Suppressor macrophage treated with lipopolysaccharide for 1 hour (primary cell): Measurements from ENCODE around the gene ALDH3B1.

Source experiments
- DNase-seq, 3 donors: peaks; one replicate each; pipeline ENCODE4 v3.0.0-alpha.2; 2020 to 2022

The ALDH3B1 gene

GRCh38 chr11:68014157-68014946, 4.2 kb downstream of the ALDH3B1 start:
- peak; percentile 67 to 77 (median 76) for DNase-seq

- no peak for DNase-seq
These were observed 4.9 kb downstream of the ALDH3B1 start for GRCh38 chr11:68014947-68015447.

- DNase-seq: no peak
These were observed 5.3 kb downstream of the ALDH3B1 start for GRCh38 chr11:68015467-68015866.

GRCh38 chr11:68016161-68016903, 6.2 kb downstream of the ALDH3B1 start:
- no peak for DNase-seq

- DNase-seq: no peak
These were observed 7.0 kb downstream of the ALDH3B1 start for GRCh38 chr11:68016904-68017817.

- DNase-seq: no peak
These were observed 8.0 kb downstream of the ALDH3B1 start for GRCh38 chr11:68017980-68018729.

GRCh38 chr11:68018730-68019190, 8.6 kb downstream of the ALDH3B1 start:
- no peak for DNase-seq

- no peak for DNase-seq
These were observed 9.4 kb downstream of the ALDH3B1 start for GRCh38 chr11:68019486-68019885.

- peak in 1 of 3 donors; percentile 39 for DNase-seq
These were observed 10.4 kb downstream of the ALDH3B1 start for GRCh38 chr11:68020575-68020974.

- no peak for DNase-seq
These were observed 11.2 kb downstream of the ALDH3B1 start for GRCh38 chr11:68021167-68021787.

GRCh38 chr11:68022531-68022930, 12.4 kb downstream of the ALDH3B1 start:
- DNase-seq: no peak

- DNase-seq: no peak
These were observed 14.4 kb downstream of the ALDH3B1 start for GRCh38 chr11:68024508-68024907.

GRCh38 chr11:68025047-68025446, 14.9 kb downstream of the ALDH3B1 start:
- no peak for DNase-seq

GRCh38 chr11:68026391-68027105, 16.4 kb downstream of the ALDH3B1 start:
- DNase-seq: no peak

GRCh38 chr11:68027667-68028066, 17.5 kb downstream of the ALDH3B1 start:
- no peak for DNase-seq

GRCh38 chr11:68028802-68029545, 18.8 kb downstream of the ALDH3B1 start:
- DNase-seq: peak in 1 of 3 donors; percentile 44

GRCh38 chr11:68030318-68031143, 20.4 kb downstream of the ALDH3B1 start, which contains the start of gene NDUFS8:
Gene NDUFS8 (plus strand): TSS chr11:68030681. CDS start chr11:68032152, 1,471 bp downstream.
- peak; percentile 96 to 99 (median 99) for DNase-seq

GRCh38 chr11:68031144-68031464, 21.0 kb downstream of the ALDH3B1 start:
- DNase-seq: peak in 1 of 3 donors; percentile 27

GRCh38 chr11:68032003-68032402, 21.9 kb downstream of the ALDH3B1 start:
- DNase-seq: no peak
